Measurements from ENCODE around the gene PARVA. TPM values are rescaled to one million over a fixed set of nuclear protein-coding genes. Genes with fewer than 3 reads are reported as not detected.
A peak's percentile ranks its signal among the peaks of the same experiment; 100 is the strongest.

Gene PARVA
- total RNA-seq, 2 donors from 2014 or later: 32.0 to 33.7 TPM

GRCh38 chr11:12540075-12540680, 162.8 kb downstream of the PARVA start:
- no peaks in the 10 kb centered on the region for H3K36me3 ChIP-seq (replicated peaks in 1 of 2; ENCODE audit: insufficient read depth in 1 of 2, low read depth in 2 of 2)
- no peaks in the 10 kb centered on the region for H3K9me3 ChIP-seq
- ATAC-seq (no peak), DNase-seq (no peak)
- no peak overlapping the region for H3K27ac ChIP-seq
- no peak overlapping the region for H3K4me3 ChIP-seq
- TF ChIP-seq POLR2A (IDR thresholded peaks at IDR 0.05): no peak
- TF ChIP-seq, protein P1, sequence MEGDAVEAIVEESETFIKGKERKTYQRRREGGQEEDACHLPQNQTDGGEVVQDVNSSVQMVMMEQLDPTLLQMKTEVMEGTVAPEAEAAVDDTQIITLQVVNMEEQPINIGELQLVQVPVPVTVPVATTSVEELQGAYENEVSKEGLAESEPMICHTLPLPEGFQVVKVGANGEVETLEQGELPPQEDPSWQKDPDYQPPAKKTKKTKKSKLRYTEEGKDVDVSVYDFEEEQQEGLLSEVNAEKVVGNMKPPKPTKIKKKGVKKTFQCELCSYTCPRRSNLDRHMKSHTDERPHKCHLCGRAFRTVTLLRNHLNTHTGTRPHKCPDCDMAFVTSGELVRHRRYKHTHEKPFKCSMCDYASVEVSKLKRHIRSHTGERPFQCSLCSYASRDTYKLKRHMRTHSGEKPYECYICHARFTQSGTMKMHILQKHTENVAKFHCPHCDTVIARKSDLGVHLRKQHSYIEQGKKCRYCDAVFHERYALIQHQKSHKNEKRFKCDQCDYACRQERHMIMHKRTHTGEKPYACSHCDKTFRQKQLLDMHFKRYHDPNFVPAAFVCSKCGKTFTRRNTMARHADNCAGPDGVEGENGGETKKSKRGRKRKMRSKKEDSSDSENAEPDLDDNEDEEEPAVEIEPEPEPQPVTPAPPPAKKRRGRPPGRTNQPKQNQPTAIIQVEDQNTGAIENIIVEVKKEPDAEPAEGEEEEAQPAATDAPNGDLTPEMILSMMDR (IDR thresholded peaks at IDR 0.05): no peak
- no peaks in the 10 kb centered on the region for H3K27me3 ChIP-seq
- H3K4me1 ChIP-seq: peaks cover 4% of the 10 kb centered on the region
- intact Hi-C loops (cut with DNase I): no loop called here
- WGBS, 2 donors: 64 to 88% methylated on average over 4 to 5 of the region's 5 CpGs

DNA sequence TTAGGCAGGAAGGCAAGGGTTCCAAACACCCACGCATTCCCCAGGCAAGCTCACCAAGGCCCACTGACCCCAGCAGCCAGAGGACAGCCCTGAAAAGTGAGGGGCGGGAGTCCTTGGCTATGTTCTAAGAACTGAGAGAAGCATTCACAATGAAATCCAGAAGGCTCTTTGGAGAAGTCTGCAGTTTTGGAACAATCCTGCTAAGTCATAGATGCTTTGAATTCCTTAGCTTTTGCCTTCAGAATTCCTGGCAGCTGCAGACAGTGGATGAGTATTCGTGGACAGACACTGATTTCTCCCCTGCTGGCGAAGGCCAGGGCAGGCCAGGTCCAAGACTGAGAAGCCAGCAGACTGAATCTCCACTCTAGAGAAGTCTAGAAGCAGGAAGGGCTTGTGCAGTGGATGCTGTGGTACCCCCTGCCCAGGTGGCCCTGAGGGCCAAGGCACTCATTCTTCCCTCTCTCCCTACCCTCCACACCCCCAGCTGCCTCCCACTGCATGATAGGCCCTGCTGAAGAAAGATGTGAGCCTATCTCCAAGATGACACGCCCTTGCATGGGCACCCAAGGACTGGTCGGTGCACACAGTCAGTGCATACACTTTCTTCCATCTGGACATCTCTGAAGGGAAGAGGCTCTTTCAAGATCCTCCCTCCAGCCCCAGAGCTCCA, 163.7 kb downstream of the PARVA start:
- DNase-seq: peak in 1 of 4 donors; percentile 28
- Histone ChIP-seq H3K27me3 (no peaks in the 10 kb centered on the region), H3K36me3 (replicated peaks in 1 of 2; ENCODE audit: insufficient read depth in 1 of 2, low read depth in 2 of 2) (no peaks in the 10 kb centered on the region), H3K27ac (no peak overlapping the region), H3K4me1 (peaks cover 4% of the 10 kb centered on the region), H3K4me3 (no peak overlapping the region), H3K9me3 (no peaks in the 10 kb centered on the region)
- WGBS, 2 donors: 64 to 69% methylated on average over 5 to 6 of the region's 6 CpGs
- no peak for TF ChIP-seq POLR2A (IDR thresholded peaks at IDR 0.05)
- TF ChIP-seq, protein P1 (IDR thresholded peaks at IDR 0.05): no peak
- no peak for ATAC-seq
- intact Hi-C loops (cut with DNase I): no loop called here

DNA sequence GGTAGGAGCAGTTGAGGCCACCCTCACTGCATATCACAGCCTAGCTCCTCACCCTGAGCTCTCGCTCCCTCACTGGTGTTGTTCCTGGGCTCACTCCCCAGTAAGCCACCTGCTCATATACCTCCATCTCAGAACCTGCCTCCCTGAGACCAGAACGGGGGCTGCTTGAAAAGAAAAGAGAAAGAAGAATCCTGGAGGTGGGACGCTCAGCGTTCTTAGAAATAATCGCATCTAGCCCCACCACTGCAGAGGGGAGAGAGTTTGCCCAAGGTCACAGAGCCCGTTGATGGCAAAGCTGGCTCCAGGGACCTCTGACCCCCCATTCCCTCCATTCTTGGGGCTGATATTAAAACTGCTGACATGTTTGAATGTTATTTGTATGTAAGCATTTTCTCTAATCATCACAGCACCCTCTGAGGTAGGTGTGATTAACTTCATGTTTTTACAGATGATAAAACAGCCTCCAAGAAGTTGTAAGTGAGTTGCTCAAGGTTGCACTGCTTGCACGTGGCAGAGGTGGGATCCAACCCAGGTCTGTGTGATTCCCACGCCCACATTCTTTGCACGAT, 164.3 kb downstream of the PARVA start:
- Histone ChIP-seq H3K36me3 (replicated peaks in 1 of 2; ENCODE audit: insufficient read depth in 1 of 2, low read depth in 2 of 2) (no peaks in the 10 kb centered on the region), H3K27ac (no peak overlapping the region), H3K9me3 (no peaks in the 10 kb centered on the region), H3K27me3 (no peaks in the 10 kb centered on the region), H3K4me1 (peaks cover 4% of the 10 kb centered on the region), H3K4me3 (no peak overlapping the region)
- no peak for DNase-seq
- TF ChIP-seq, protein P1 (IDR thresholded peaks at IDR 0.05): no peak
- no peak for TF ChIP-seq POLR2A (IDR thresholded peaks at IDR 0.05)
- intact Hi-C loops (cut with DNase I): no loop called here
- 61 to 64% methylated on average over 9 of the region's 9 CpGs for WGBS, 2 donors
- no peak for ATAC-seq

- H3K4me1 ChIP-seq: peaks cover 4% of the 10 kb centered on the region
- H3K36me3 ChIP-seq (replicated peaks in 1 of 2; ENCODE audit: insufficient read depth in 1 of 2, low read depth in 2 of 2): no peaks in the 10 kb centered on the region
- H3K27ac ChIP-seq: no peak overlapping the region
- no peak for ATAC-seq
- WGBS, 2 donors: 67% methylated on average over 10 of the region's 10 CpGs
- no peak for DNase-seq
- H3K27me3 ChIP-seq: no peaks in the 10 kb centered on the region
- no peaks in the 10 kb centered on the region for H3K9me3 ChIP-seq
- no peak overlapping the region for H3K4me3 ChIP-seq
- intact Hi-C loops (cut with DNase I): no loop called here
- TF ChIP-seq POLR2A (IDR thresholded peaks at IDR 0.05): no peak
- TF ChIP-seq, protein P1 (IDR thresholded peaks at IDR 0.05): no peak
These were observed 165.0 kb downstream of the PARVA start for GRCh38 chr11:12542186-12542935.

Data from body of pancreas (tissue), 4 donors.